Right renal pelvis (tissue), 4 donors: Measurements from ENCODE around the gene SHOC2. TPM values are rescaled to one million over a fixed set of nuclear protein-coding genes. Genes with fewer than 3 reads are reported as not detected.
A peak's percentile ranks its signal among the peaks of the same experiment; 100 is the strongest.

ENCODE experiments used
- DNase-seq, 4 donors: peaks; one replicate each; pipeline ENCODE4 v3.0.0-alpha.2; 2013; ENCODE audit warnings: low read depth in 4 of 4, low spot score in 3 of 4, missing footprints in 1 of 4
- polyA plus RNA-seq, 4 donors: library from polyadenylated mRNA; unstranded; fragments of 120-200 nt; gene quantifications; one replicate each; pipeline ENCODE4 v1.2.1, GENCODE V29; 2013; ENCODE audit not compliant: insufficient read length in 4 of 4

SHOC2 gene
- polyA plus RNA-seq, 4 donors = 37.0 to 44.6 (median 44.4) TPM

- DNase-seq = no peak
These were observed 20.0 kb downstream of the SHOC2 start for GRCh38 chr10:110939419-110939818.

GRCh38 chr10:110944792-110945396 lies 25.5 kb downstream of the SHOC2 start:
- no peak for DNase-seq

- DNase-seq = no peak
These were observed 27.1 kb downstream of the SHOC2 start for GRCh38 chr10:110946496-110946895.

- DNase-seq = no peak
These were observed 27.7 kb downstream of the SHOC2 start for GRCh38 chr10:110947061-110947595.

- no peak for DNase-seq
These were observed 32.0 kb downstream of the SHOC2 start for GRCh38 chr10:110951381-110951780.

- no peak for DNase-seq
These were observed 38.2 kb downstream of the SHOC2 start for GRCh38 chr10:110957606-110958005.

GRCh38 chr10:110959379-110960332 lies 40.3 kb downstream of the SHOC2 start:
- no peak for DNase-seq

- no peak for DNase-seq
These were observed 40.9 kb downstream of the SHOC2 start for GRCh38 chr10:110960333-110960712.

- no peak for DNase-seq
These were observed 43.0 kb downstream of the SHOC2 start for GRCh38 chr10:110962443-110962842.

- DNase-seq = no peak
These were observed 43.8 kb downstream of the SHOC2 start for GRCh38 chr10:110963162-110963561.

GRCh38 chr10:110964681-110965080 lies 45.3 kb downstream of the SHOC2 start:
- peak in 1 of 4 donors; percentile 9 for DNase-seq

GRCh38 chr10:110965216-110965615 lies 45.8 kb downstream of the SHOC2 start:
- DNase-seq = no peak

- no peak for DNase-seq
These were observed 46.7 kb downstream of the SHOC2 start for GRCh38 chr10:110966146-110966545.

- DNase-seq = no peak
These were observed 47.7 kb downstream of the SHOC2 start for GRCh38 chr10:110967009-110967630.

GRCh38 chr10:110967645-110968044 lies 48.2 kb downstream of the SHOC2 start:
- DNase-seq = no peak

- no peak for DNase-seq
These were observed 49.8 kb downstream of the SHOC2 start for GRCh38 chr10:110969183-110969582.

- DNase-seq = no peak
These were observed 52.2 kb downstream of the SHOC2 start for GRCh38 chr10:110971638-110972037.

- DNase-seq = no peak
These were observed 53.1 kb downstream of the SHOC2 start for GRCh38 chr10:110972231-110973134.

GRCh38 chr10:110973400-110973799 lies 54.0 kb downstream of the SHOC2 start:
- DNase-seq = no peak

GRCh38 chr10:110976577-110976976 lies 57.2 kb downstream of the SHOC2 start:
- DNase-seq = no peak
